Ovary (tissue), 9 donors: ENCODE measurements around the gene PDCD4. TPM values are rescaled to one million over a fixed set of nuclear protein-coding genes. Genes with fewer than 3 reads are reported as not detected.
A peak's percentile ranks its signal among the peaks of the same experiment; 100 is the strongest.

ENCODE experiments used
- DNase-seq, 5 donors: peaks; one replicate each; pipeline ENCODE4 v3.0.0-alpha.2; 2019 to 2020
- H3K27ac ChIP-seq, 2 donors: fragments of 200-600 bp; one replicate each; pipeline versions ENCODE4 v1.5.1 to v1.8.0; 2019 to 2022
- H3K27me3 ChIP-seq: fragments of 200-600 bp; one replicate; pipeline ENCODE4 v1.8.0; 2022
- H3K36me3 ChIP-seq: fragments of 200-600 bp; sonication (generic); one replicate; pipeline ENCODE4 v1.5.1; 2019
- H3K4me1 ChIP-seq: one replicate; pipeline ENCODE4 v1.8.1; 2013; ENCODE audit warnings: mild to moderate bottlenecking, moderate library complexity; ENCODE audit not compliant: insufficient read depth
- H3K4me3 ChIP-seq: fragments of 200-600 bp; sonication (generic); one replicate; pipeline ENCODE4 v1.5.1; 2017
- H3K9me3 ChIP-seq, 2 donors: fragments of 200-600 bp in 1 of 2; sonication (generic) in 1 of 2; one replicate each; pipeline versions ENCODE4 v1.5.1 to v1.8.1; 2013 to 2019; ENCODE audit warnings: mild to moderate bottlenecking in 1 of 2, moderate library complexity in 1 of 2
- CTCF ChIP-seq, 3 donors: fragments of 450-650 bp in 2 of 3; fragments of 200-600 bp in 1 of 3; IDR thresholded peaks; one replicate each; pipeline versions ENCODE4 v1.5.1 to v1.8.0; 2016 to 2022; ENCODE audit warnings: antibody characterized with exemption in 3 of 3, mild to moderate bottlenecking in 1 of 3
- EP300 ChIP-seq: sonication (generic); formaldehyde crosslinking; IDR thresholded peaks from one replicate; pipeline ENCODE4 v1.6.1; 2017; ENCODE audit warnings: antibody characterized with exemption
- POLR2A ChIP-seq: fragments of 450-650 bp; IDR thresholded peaks from one replicate; pipeline ENCODE4 v1.6.1; 2017; ENCODE audit warnings: antibody characterized with exemption, mild to moderate bottlenecking, moderate library complexity
- WGBS, 3 donors: extraction: QIAGEN DNeasy Blood & Tissue Kit in 1 of 3; methylation state at CpG; one replicate each; pipeline versions ENCODE4 v1.1.5 to v1.1.7; 2013 to 2017; 5-methylcytosine and 5-hydroxymethylcytosine counted together
- intact Hi-C, 4 donors: fragments of 100-400 bp; cut with DNase I; formaldehyde crosslinking; loops; one replicate each; pipeline versions ENCODE4 v1.11.0 to v1.15.1; 2022 to 2023
- polyA plus RNA-seq, 2 donors: library from polyadenylated mRNA; stranded (reverse); fragments of 200-250 nt in 1 of 2; fragments of 350-450 nt in 1 of 2; fragmentation: Illumina TruSeq in 1 of 2; extraction: RNeasy Lipid Tissue Mini Kit (QIAGEN cat#74804) in 1 of 2; gene quantifications; one replicate each; pipeline ENCODE4 v1.2.3, GENCODE V29; 2013 to 2014
- total RNA-seq, 7 donors: library from RNA; depleted of rRNA in 2 of 7; stranded (reverse); fragments of >200 nt in 2 of 7; fragmentation: NEBNext Ultra II Directional in 3 of 7; extraction: Animal tissue kit (Norgen Biotek cat#: 25700) in 3 of 7; gene quantifications; one replicate each; pipeline versions ENCODE4 v1.1.0 to v1.2.4, GENCODE V29; 2016 to 2023
- donor health status: DM: no; HTN: no; CAD: no; lungs with moderate emphysema.
- donor health status: DM: no; HTN: no; CAD: no.
- donor health status: Bipolar disorder and iron deficiency.
- donor health status: DM: yes; HTN: yes; CAD: no.
- donor health status: DM: no; HTN: no; CAD: no.
- donor health status: DM: yes; HTN: yes; CAD: no.

Gene PDCD4
- total and polyA plus RNA-seq, 9 donors: 103 to 399 (median 185) TPM

- no peaks in the 10 kb centered on the region for H3K27me3 ChIP-seq
- no peak for DNase-seq
- H3K27ac ChIP-seq: peak overlapping the region; percentile 93 to 99
- 1% methylated on average over 16 of the region's 16 CpGs for WGBS, 3 donors
- H3K4me1 ChIP-seq: peaks cover 8% of the 10 kb centered on the region
- TF ChIP-seq CTCF (IDR thresholded peaks at IDR 0.05) (no peak), POLR2A (no peak), EP300 (no peak)
- no peaks in the 10 kb centered on the region for H3K9me3 ChIP-seq
- no peaks in the 10 kb centered on the region for H3K36me3 ChIP-seq
- intact Hi-C loops: loop anchor here in 2 of 4 donors (5.0 kb wide), 2 partner anchors 36 to 51 kb away; no protein-coding TSS in a partner anchor
- peak overlapping the region; percentile 95 for H3K4me3 ChIP-seq
Observed at GRCh38 chr10:110872984-110873923, 1.5 kb downstream of the PDCD4 start.

- intact Hi-C loops: loop anchor here in 2 of 4 donors (5.0 kb wide), 2 partner anchors 37 to 52 kb away; no protein-coding TSS in a partner anchor
- no peaks in the 10 kb centered on the region for H3K9me3 ChIP-seq
- H3K4me3 ChIP-seq: peak overlapping the region; percentile 95
- TF ChIP-seq CTCF (IDR thresholded peaks at IDR 0.05): no peak
- TF ChIP-seq EP300: no peak
- peaks cover 8% of the 10 kb centered on the region for H3K4me1 ChIP-seq
- WGBS, 3 donors: 18 to 25% (median 20%) methylated on average over 2 of the region's 2 CpGs
- no peaks in the 10 kb centered on the region for H3K27me3 ChIP-seq
- no peak for DNase-seq
- peak overlapping the region in 1 of 2 donors; percentile 99 for H3K27ac ChIP-seq
- H3K36me3 ChIP-seq: no peaks in the 10 kb centered on the region
Observed at GRCh38 chr10:110873951-110874350, 2.2 kb downstream of the PDCD4 start.

GRCh38 chr10:110876000-110876399 lies 4.3 kb downstream of the PDCD4 start:
- no peak for DNase-seq
- no peak for TF ChIP-seq POLR2A
- TF ChIP-seq CTCF (IDR thresholded peaks at IDR 0.05): no peak
- no peak for TF ChIP-seq EP300
- Histone ChIP-seq H3K27ac (no peak overlapping the region), H3K36me3 (no peaks in the 10 kb centered on the region), H3K4me3 (no peak overlapping the region), H3K27me3 (no peaks in the 10 kb centered on the region), H3K9me3 (no peaks in the 10 kb centered on the region), H3K4me1 (peaks cover 1% of the 10 kb centered on the region)
- intact Hi-C loops: no loop called here
- 58 to 66% (median 64%) methylated on average over 2 of the region's 2 CpGs for WGBS, 3 donors

- H3K36me3 ChIP-seq: no peaks in the 10 kb centered on the region
- intact Hi-C loops: no loop called here
Observed at GRCh38 chr10:110876788-110877187, 5.1 kb downstream of the PDCD4 start.

More at GRCh38 chr10:110876788-110877187, 5.1 kb downstream of the PDCD4 start:
- WGBS, 3 donors: 88 to 98% (median 97%) methylated on average over 1 of the region's 1 CpG
- no peak for TF ChIP-seq CTCF (IDR thresholded peaks at IDR 0.05)
- no peaks in the 10 kb centered on the region for H3K27me3 ChIP-seq
- no peaks in the 10 kb centered on the region for H3K9me3 ChIP-seq
- no peak for DNase-seq
- H3K27ac ChIP-seq: no peak overlapping the region
- H3K4me3 ChIP-seq: no peak overlapping the region
- peaks cover 1% of the 10 kb centered on the region for H3K4me1 ChIP-seq
